ENCODE measurements around the gene CDK2AP2. TPM values are rescaled to one million over a fixed set of nuclear protein-coding genes. Genes with fewer than 3 reads are reported as not detected.

CDK2AP2 gene
- total and polyA plus RNA-seq, 10 of the 15 experiments (the other 5 are each of a cell fraction or from before 2014, with no cell fraction given): 8.0 to 177 (median 40.9) TPM

- TF ChIP-seq USF2 (IDR thresholded peaks at IDR 0.05; ENCODE audit: borderline replicate concordance, low read depth, low read length): no peak
- TF ChIP-seq RUNX3 (IDR thresholded peaks at IDR 0.05; ENCODE audit: low read length): no peak
- no peak for TF ChIP-seq NKRF (conservative IDR thresholded peaks at IDR 0.05)
- no peak for TF ChIP-seq TAF1 (IDR thresholded peaks at IDR 0.05; ENCODE audit: borderline replicate concordance, low read depth, low read length)
- no peak for TF ChIP-seq FOXK2 (IDR thresholded peaks at IDR 0.05)
- no peak for TF ChIP-seq PML (IDR thresholded peaks at IDR 0.05; ENCODE audit: low read length)
- TF ChIP-seq SREBF2 (IDR thresholded peaks at IDR 0.05; ENCODE audit: low read length): no peak
- TF ChIP-seq MYB (IDR thresholded peaks at IDR 0.05; ENCODE audit: borderline replicate concordance, low read depth, low read length): no peak
- no peak for TF ChIP-seq POLR2AphosphoS2 (IDR thresholded peaks at IDR 0.05; ENCODE audit: low read depth, low read length)
- peak; percentile 43 for TF ChIP-seq RELA (IDR thresholded peaks at IDR 0.05; ENCODE audit: borderline replicate concordance, partially characterized antibody)
- TF ChIP-seq SMAD5 (IDR thresholded peaks at IDR 0.05; ENCODE audit: low read depth): 0 out of 2 replicates have a peak, but pooled peaks have one; percentile 51
- peak; percentile 75 for TF ChIP-seq ATF7 (IDR thresholded peaks at IDR 0.05; ENCODE audit: low read depth)
- no peak for TF ChIP-seq HDAC6 (IDR thresholded peaks at IDR 0.05; ENCODE audit: unreplicated experiment)
- TF ChIP-seq SPI1 (IDR thresholded peaks at IDR 0.05; ENCODE audit: borderline replicate concordance, insufficient read depth, low read depth, low read length): peak; percentile 39; the same call in 1 of the 2 replicates
- peak; percentile 85 for TF ChIP-seq NR2F1 (conservative IDR thresholded peaks at IDR 0.05)
- no peak for TF ChIP-seq SMARCA5 (IDR thresholded peaks at IDR 0.05)
- peak in 1 of 2 experiments; percentile 23; a peak in 1 of 3 replicates for TF ChIP-seq EGR1 (IDR thresholded peaks at IDR 0.05; ENCODE audit: borderline replicate concordance in 1 of 2, low read depth in 2 of 2, low read length in 2 of 2)
- peak; percentile 4; the same call in 1 of the 2 replicates for TF ChIP-seq RAD21 (IDR thresholded peaks at IDR 0.05; ENCODE audit: insufficient read depth, low read depth, low read length)
- TF ChIP-seq SP1 (IDR thresholded peaks at IDR 0.05; ENCODE audit: low read depth, low read length): peak; percentile 35
- TF ChIP-seq SIN3A (IDR thresholded peaks at IDR 0.05; ENCODE audit: low read depth, low read length): peak; percentile 83
- no peak; the same call in 1 of the 2 replicates for TF ChIP-seq BACH1 (IDR thresholded peaks at IDR 0.05; ENCODE audit: borderline replicate concordance)
- no peak for TF ChIP-seq JUNB (IDR thresholded peaks at IDR 0.05)
- TF ChIP-seq YBX1 (IDR thresholded peaks at IDR 0.05): no peak
- no peak for TF ChIP-seq SKIL (IDR thresholded peaks at IDR 0.05; ENCODE audit: low read depth, poor library complexity, severe bottlenecking)
- TF ChIP-seq ZBTB11 (CRISPR knock-in tag; IDR thresholded peaks at IDR 0.05): no peak
Observed at GRCh38 chr11:67484847-67485311, 23.1 kb downstream of the CDK2AP2 start (continued).

All from GM12878 (cell line).